Measurements from ENCODE around the gene ANKRD13D.

The ANKRD13D gene

GRCh38 chr11:67345920-67346819, 57.1 kb downstream of the ANKRD13D start:
- in situ Hi-C loops (cut with MboI; ENCODE audit: low pct_unique_long_range_greater_than_20kb, low sequenced_read_pairs): no loop called here
- peak; percentile 42 for DNase-seq

- in situ Hi-C loops (cut with MboI; ENCODE audit: low pct_unique_long_range_greater_than_20kb, low sequenced_read_pairs): no loop called here
- peak; percentile 44 for DNase-seq
Observed at GRCh38 chr11:67347964-67348749, 59.1 kb downstream of the ANKRD13D start.

GRCh38 chr11:67349036-67349435, 59.9 kb downstream of the ANKRD13D start:
- no peak for DNase-seq
- in situ Hi-C loops (cut with MboI; ENCODE audit: low pct_unique_long_range_greater_than_20kb, low sequenced_read_pairs): no loop called here

- in situ Hi-C loops (cut with MboI; ENCODE audit: low pct_unique_long_range_greater_than_20kb, low sequenced_read_pairs): no loop called here
- DNase-seq: no peak
Observed at GRCh38 chr11:67349457-67349856, 60.4 kb downstream of the ANKRD13D start.

- no peak for DNase-seq
- in situ Hi-C loops (cut with MboI; ENCODE audit: low pct_unique_long_range_greater_than_20kb, low sequenced_read_pairs): no loop called here
Observed at GRCh38 chr11:67349928-67350465, 60.9 kb downstream of the ANKRD13D start.

GRCh38 chr11:67351275-67352005, 62.3 kb downstream of the ANKRD13D start:
- peak; percentile 68 for DNase-seq
- in situ Hi-C loops (cut with MboI; ENCODE audit: low pct_unique_long_range_greater_than_20kb, low sequenced_read_pairs): no loop called here
